WTC11 (cell line): Measurements from ENCODE around the gene ADISSP. TPM values are rescaled to one million over a fixed set of nuclear protein-coding genes. Genes with fewer than 3 reads are reported as not detected.

ENCODE experiments used
- ATAC-seq: fragments of 200-7000 bp; cut with Tn5 transposase; 2 replicates; pipeline ENCODE4 v1.10.0; 2021; ENCODE audit warnings: mild to moderate bottlenecking, moderate library complexity
- CTCF ChIA-PET: fragments of 300-600 bp; sonication (Branson Sonifier 250); formaldehyde crosslinking; loops from one replicate; lab custom pipeline; 2021; ENCODE audit warnings: antibody characterized with exemption; lab: Charles Lee
- POLR2A ChIA-PET: fragments of 350-600 bp; sonication (Branson Sonifier 250); formaldehyde crosslinking; loops from one replicate; lab custom pipeline; 2021; ENCODE audit warnings: antibody characterized with exemption; lab: Charles Lee
- DNase-seq: peaks from one replicate; pipeline ENCODE4 v3.0.0; 2021; ENCODE audit warnings: low spot score
- H3K27ac Mint-ChIP-seq: 2 replicates; pipeline ENCODE4 v1.8.0; 2021; ENCODE audit warnings: mixed read lengths
- H3K27me3 Mint-ChIP-seq: 2 replicates; pipeline ENCODE4 v1.8.0; 2021; ENCODE audit warnings: low read depth, mild to moderate bottlenecking, moderate library complexity, mixed read lengths
- H3K36me3 Mint-ChIP-seq: 2 replicates; pipeline ENCODE4 v1.8.0; 2021; ENCODE audit warnings: mixed read lengths
- H3K4me1 Mint-ChIP-seq: 2 replicates; pipeline ENCODE4 v1.8.0; 2022; ENCODE audit warnings: mixed read lengths
- H3K4me3 Mint-ChIP-seq: 2 replicates; pipeline ENCODE4 v1.8.0; 2021; ENCODE audit warnings: mild to moderate bottlenecking, moderate library complexity, mixed read lengths
- H3K9me3 Mint-ChIP-seq: 2 replicates; pipeline ENCODE4 v1.8.0; 2021; ENCODE audit warnings: mixed read lengths
- AR ChIP-seq: fragments of 250-450 bp; sonication (Bioruptor Pico); IDR thresholded peaks from 2 replicates; pipeline ENCODE4 v1.9.0; 2021; ENCODE audit warnings: mild to moderate bottlenecking
- ATF1 ChIP-seq: sonication (generic); formaldehyde crosslinking; IDR thresholded peaks from 2 replicates; pipeline ENCODE4 v1.8.1; 2023; ENCODE audit warnings: mild to moderate bottlenecking, moderate library complexity, missing genetic modification reagents
- ATF2 ChIP-seq: sonication (generic); formaldehyde crosslinking; IDR thresholded peaks from 2 replicates; pipeline ENCODE4 v1.8.1; 2022; ENCODE audit warnings: low read depth, missing genetic modification reagents, borderline replicate concordance
- CDX4 ChIP-seq: fragments of 250-450 bp; sonication (Bioruptor Pico); IDR thresholded peaks from 2 replicates; pipeline ENCODE4 v1.9.0; 2021; ENCODE audit warnings: moderate library complexity, mild to moderate bottlenecking, inconsistent platforms, borderline replicate concordance
- CREB1 ChIP-seq: sonication (generic); formaldehyde crosslinking; IDR thresholded peaks from 2 replicates; pipeline ENCODE4 v1.8.0; 2023; ENCODE audit warnings: mild to moderate bottlenecking, missing genetic modification reagents
- ELF4 ChIP-seq: sonication (generic); formaldehyde crosslinking; IDR thresholded peaks from 2 replicates; pipeline ENCODE4 v1.8.1; 2022; ENCODE audit warnings: low read depth, mild to moderate bottlenecking, moderate library complexity, missing genetic modification reagents
- EMX1 ChIP-seq: fragments of 250-450 bp; sonication (Bioruptor Pico); IDR thresholded peaks from 2 replicates; pipeline ENCODE4 v1.8.0; 2021; ENCODE audit warnings: mild to moderate bottlenecking
- FOXP1 ChIP-seq: sonication (generic); formaldehyde crosslinking; IDR thresholded peaks from 2 replicates; pipeline ENCODE4 v1.8.0; 2022; ENCODE audit warnings: missing genetic modification reagents, mild to moderate bottlenecking, moderate library complexity, borderline replicate concordance
- FOXP4 ChIP-seq: sonication (generic); formaldehyde crosslinking; IDR thresholded peaks from 2 replicates; pipeline ENCODE4 v1.8.0; 2022; ENCODE audit warnings: mild to moderate bottlenecking, missing genetic modification reagents
- GABPB1 ChIP-seq: sonication (generic); formaldehyde crosslinking; IDR thresholded peaks from 2 replicates; pipeline ENCODE4 v1.8.1; 2023; ENCODE audit warnings: mild to moderate bottlenecking, missing genetic modification reagents
- GRHL2 ChIP-seq: fragments of 250-450 bp; sonication (Bioruptor Pico); IDR thresholded peaks from 2 replicates; pipeline ENCODE4 v1.8.0; 2022; ENCODE audit warnings: mild to moderate bottlenecking, moderate library complexity; ENCODE audit not compliant: insufficient replicate concordance, severe bottlenecking
- JAZF1 ChIP-seq: fragments of 250-450 bp; sonication (Bioruptor Pico); IDR thresholded peaks from 2 replicates; pipeline ENCODE4 v1.9.0; 2021; ENCODE audit warnings: moderate library complexity, mild to moderate bottlenecking, inconsistent platforms
- KAT7 ChIP-seq: sonication (generic); formaldehyde crosslinking; IDR thresholded peaks from 2 replicates; pipeline ENCODE4 v1.8.1; 2023; ENCODE audit warnings: missing genetic modification reagents, mild to moderate bottlenecking, borderline replicate concordance
- NFATC4 ChIP-seq: fragments of 250-450 bp; sonication (Bioruptor Pico); IDR thresholded peaks from 2 replicates; pipeline ENCODE4 v1.9.0; 2021; ENCODE audit warnings: mild to moderate bottlenecking
- PRRX2 ChIP-seq: fragments of 250-450 bp; sonication (Bioruptor Pico); IDR thresholded peaks from 2 replicates; pipeline ENCODE4 v1.8.0; 2021; ENCODE audit warnings: mild to moderate bottlenecking
- SMAD3 ChIP-seq: sonication (generic); formaldehyde crosslinking; IDR thresholded peaks from 2 replicates; pipeline ENCODE4 v1.8.0; 2022; ENCODE audit warnings: missing genetic modification reagents, mild to moderate bottlenecking, borderline replicate concordance
- STAT6 ChIP-seq: sonication (generic); formaldehyde crosslinking; conservative IDR thresholded peaks from 2 replicates; pipeline ENCODE4 v1.8.1; 2023; ENCODE audit warnings: mild to moderate bottlenecking, low read depth, missing genetic modification reagents, moderate library complexity
- TEAD4 ChIP-seq: sonication (generic); formaldehyde crosslinking; IDR thresholded peaks from 2 replicates; pipeline ENCODE4 v1.8.0; 2022; ENCODE audit warnings: mild to moderate bottlenecking, missing genetic modification reagents
- TP53 ChIP-seq: sonication (generic); formaldehyde crosslinking; IDR thresholded peaks from 2 replicates; pipeline ENCODE4 v1.8.1; 2023; ENCODE audit warnings: mild to moderate bottlenecking, missing genetic modification reagents
- ZMAT4 ChIP-seq: fragments of 250-450 bp; sonication (Bioruptor Pico); IDR thresholded peaks from 2 replicates; pipeline ENCODE4 v1.9.0; 2021; ENCODE audit warnings: mild to moderate bottlenecking
- ZNF416 ChIP-seq: fragments of 250-450 bp; sonication (Bioruptor Pico); IDR thresholded peaks from 2 replicates; pipeline ENCODE4 v1.9.0; 2021; ENCODE audit warnings: mild to moderate bottlenecking, inconsistent platforms
- ZSCAN18 ChIP-seq: fragments of 250-450 bp; sonication (Bioruptor Pico); IDR thresholded peaks from 2 replicates; pipeline ENCODE4 v2.1.2; 2022; ENCODE audit warnings: mild to moderate bottlenecking, moderate library complexity
- total RNA-seq: library from RNA; stranded (reverse); gene quantifications from 3 replicates; pipeline ENCODE4 v1.2.3, GENCODE V29; 2021

The ADISSP gene
- total RNA-seq, 1 experiment from 2014 or later: 129 TPM

- no peak for TF ChIP-seq ATF2 (CRISPR knock-in tag)
- TF ChIP-seq EMX1: no peak
These were observed 38.7 kb downstream of the ADISSP start (continued) for GRCh38 chr20:3728876-3729275.

GRCh38 chr20:3728354-3728753 lies 39.2 kb downstream of the ADISSP start:
- DNase-seq: no peak
- TF ChIP-seq ZSCAN18 (CRISPR knock-in tag) (no peak), FOXP1 (CRISPR knock-in tag) (no peak), STAT6 (CRISPR knock-in tag) (no peak), FOXP4 (CRISPR knock-in tag) (no peak), CREB1 (CRISPR knock-in tag) (no peak), TEAD4 (CRISPR knock-in tag) (no peak)
- Mint-ChIP-seq H3K4me3 (no peak overlapping the region), H3K4me1 (peaks cover 22% of the 10 kb centered on the region), H3K9me3 (no peaks in the 10 kb centered on the region), H3K36me3 (no peaks in the 10 kb centered on the region), H3K27ac (no peak overlapping the region), H3K27me3 (peaks cover 46% of the 10 kb centered on the region)
- ATAC-seq: no peak
- ChIA-PET POLR2A (no interaction called here), CTCF (interaction anchor here (1.1 to 5.5 kb wide), 7 partner anchors 8 to 52 kb away, joined by 3 to 43 read pairs (median 5); partner anchors contain the start of gene ADISSP)

GRCh38 chr20:3727401-3728021 lies 40.0 kb downstream of the ADISSP start:
- Mint-ChIP-seq H3K9me3 (no peaks in the 10 kb centered on the region), H3K4me1 (peaks cover 16% of the 10 kb centered on the region), H3K27ac (no peak overlapping the region), H3K27me3 (peaks cover 38% of the 10 kb centered on the region), H3K36me3 (no peaks in the 10 kb centered on the region), H3K4me3 (no peak overlapping the region)
- no peak for ATAC-seq
- POLR2A ChIA-PET: interaction anchor here (1.1 kb wide), 1 partner anchor 22 kb away, joined by 4 read pairs; no protein-coding TSS in a partner anchor
- no peak for DNase-seq
- CTCF ChIA-PET: interaction anchor here (0.6 to 2.1 kb wide), 11 partner anchors 8 to 358 kb away, joined by 3 to 10 read pairs (median 4); partner anchors contain the start of gene ADISSP
- TF ChIP-seq ELF4 (CRISPR knock-in tag) (no peak), PRRX2 (CRISPR knock-in tag) (no peak), SMAD3 (no peak), NFATC4 (CRISPR knock-in tag) (no peak), ATF1 (CRISPR knock-in tag) (no peak), CDX4 (CRISPR knock-in tag) (no peak), ZMAT4 (CRISPR knock-in tag) (no peak), GABPB1 (no peak), TEAD4 (CRISPR knock-in tag) (no peak), AR (CRISPR knock-in tag) (no peak), JAZF1 (CRISPR knock-in tag) (no peak), KAT7 (CRISPR knock-in tag) (no peak), GRHL2 (CRISPR knock-in tag) (no peak), TP53 (CRISPR knock-in tag) (no peak), CREB1 (CRISPR knock-in tag) (no peak), ZNF416 (no peak)
